Esophagus muscularis mucosa (tissue), 4 donors: ENCODE results near the gene ZNF518B.

Experiments
- CTCF ChIP-seq, 3 experiments: fragments of 200-600 bp in 2 of 3; fragments of 450-650 bp in 1 of 3; sonication (generic) in 2 of 3; IDR thresholded peaks; one replicate each; pipeline ENCODE4 v1.5.1; 2017 to 2019; ENCODE audit warnings: antibody characterized with exemption in 3 of 3, mild to moderate bottlenecking in 2 of 3, moderate library complexity in 1 of 3
- EP300 ChIP-seq: sonication (generic); formaldehyde crosslinking; IDR thresholded peaks from one replicate; pipeline ENCODE4 v1.6.1; 2017; ENCODE audit warnings: antibody characterized with exemption
- POLR2A ChIP-seq: fragments of 450-650 bp; IDR thresholded peaks from one replicate; pipeline ENCODE4 v1.6.1; 2017; ENCODE audit warnings: antibody characterized with exemption, moderate library complexity, mild to moderate bottlenecking, low read depth
- POLR2AphosphoS5 ChIP-seq, 2 donors: sonication (generic); formaldehyde crosslinking; IDR thresholded peaks; one replicate each; pipeline ENCODE4 v1.6.1; 2017; ENCODE audit warnings: antibody characterized with exemption in 2 of 2

DNA sequence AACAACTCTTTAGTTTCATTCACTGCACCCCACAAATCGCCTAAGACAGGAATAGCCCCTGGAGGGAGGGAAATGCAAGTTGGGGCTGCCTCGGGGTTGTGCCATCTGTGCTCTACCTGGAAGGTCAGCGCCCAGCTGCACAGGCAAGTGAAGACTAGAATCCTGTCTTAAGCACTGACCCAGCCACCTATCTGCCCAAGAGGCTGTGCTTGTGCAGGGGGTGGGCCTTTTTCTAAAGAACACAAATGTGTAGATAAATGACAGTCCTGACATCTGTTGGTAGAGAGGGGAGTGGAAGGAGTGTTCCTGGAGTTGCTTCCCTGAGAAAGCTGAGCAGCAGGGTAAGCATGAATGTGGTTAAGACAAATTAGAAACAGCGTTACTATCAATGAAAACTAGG is 15.7 kb downstream of the ZNF518B start:
- TF ChIP-seq CTCF (IDR thresholded peaks at IDR 0.05) (no peak), POLR2AphosphoS5 (IDR thresholded peaks at IDR 0.05) (no peak), POLR2A (no peak), EP300 (no peak)
